Lung (tissue), 12 donors: ENCODE data around the gene SIRT1. TPM values are rescaled to one million over a fixed set of nuclear protein-coding genes. Genes with fewer than 3 reads are reported as not detected.

Source experiments
- ATAC-seq: fragments of 200-7000 bp; cut with Tn5 transposase; one replicate; pipeline ENCODE4 v1.9.1; 2020; ENCODE audit warnings: moderate number of reproducible peaks; ENCODE audit not compliant: insufficient read depth, low FRiP score
- DNase-seq, 3 donors: peaks; one replicate each; pipeline ENCODE4 v3.0.0-alpha.2; 2013 to 2017
- H3K27ac ChIP-seq, 2 donors: one replicate each; pipeline ENCODE4 v1.5.1; 2013; ENCODE audit warnings: mild to moderate bottlenecking in 2 of 2, moderate library complexity in 2 of 2, control low read depth in 1 of 2, inconsistent platforms in 1 of 2, low read depth in 1 of 2, low read length in 1 of 2
- H3K27me3 ChIP-seq, 3 donors: one replicate each; pipeline ENCODE4 v1.5.1; 2013; ENCODE audit warnings: low read length in 2 of 3; ENCODE audit not compliant: control insufficient read depth in 3 of 3, insufficient read depth in 3 of 3
- H3K36me3 ChIP-seq, 4 donors: one replicate each; pipeline ENCODE4 v1.5.1; 2013; ENCODE audit warnings: low read length in 4 of 4, mild to moderate bottlenecking in 1 of 4, moderate library complexity in 1 of 4; ENCODE audit not compliant: control insufficient read depth in 4 of 4, insufficient read depth in 4 of 4
- H3K4me1 ChIP-seq, 5 donors: one replicate each; pipeline ENCODE4 v1.5.1; 2013; ENCODE audit warnings: low read length in 5 of 5, mild to moderate bottlenecking in 2 of 5, moderate library complexity in 1 of 5; ENCODE audit not compliant: control insufficient read depth in 5 of 5, insufficient read depth in 5 of 5
- H3K4me3 ChIP-seq: one replicate; pipeline ENCODE4 v1.5.1; 2013; ENCODE audit warnings: mild to moderate bottlenecking, control low read depth, moderate library complexity
- H3K9ac ChIP-seq, 2 donors: one replicate each; pipeline ENCODE4 v1.5.1; 2013; ENCODE audit warnings: low read length in 2 of 2, control low read depth in 1 of 2; ENCODE audit not compliant: insufficient read depth in 1 of 2
- H3K9me3 ChIP-seq, 4 donors: one replicate each; pipeline ENCODE4 v1.5.1; 2013; ENCODE audit warnings: low read length in 3 of 4, mild to moderate bottlenecking in 1 of 4, moderate library complexity in 1 of 4; ENCODE audit not compliant: control insufficient read depth in 4 of 4, insufficient read depth in 3 of 4
- WGBS, 2 donors: extraction: QIAGEN DNeasy Blood & Tissue Kit; methylation state at CpG; one replicate each; pipeline ENCODE4 v1.1.7; 2013; 5-methylcytosine and 5-hydroxymethylcytosine counted together
- polyA plus RNA-seq, 2 donors: library from polyadenylated mRNA; stranded (reverse); fragments of 200-250 nt; gene quantifications; one replicate each; pipeline ENCODE4 v1.2.1, GENCODE V29; 2013
- total RNA-seq, 2 donors: library from RNA; depleted of rRNA in 1 of 2; stranded (reverse); fragments of >200 nt in 1 of 2; gene quantifications; one replicate each; pipeline ENCODE4 v1.2.1, GENCODE V29; 2014 to 2021
- TF ChIP-seq, protein P1 (sequence below): IDR thresholded peaks from 2 replicates; pipeline ENCODE4 v1.5.1; 2012; ENCODE audit warnings: mild to moderate bottlenecking; ENCODE audit errors: control extremely low read depth, extremely low read depth
- donor health status: control.
- donor health status: control.
- donor health status: Bipolar disorder and iron deficiency.
- donor health status: healthy.
- donor health status: DM: yes; HTN: yes; CAD: no.

The SIRT1 gene
- total and polyA plus RNA-seq, 4 donors: 8.7 to 37.0 (median 13.4) TPM

DNA sequence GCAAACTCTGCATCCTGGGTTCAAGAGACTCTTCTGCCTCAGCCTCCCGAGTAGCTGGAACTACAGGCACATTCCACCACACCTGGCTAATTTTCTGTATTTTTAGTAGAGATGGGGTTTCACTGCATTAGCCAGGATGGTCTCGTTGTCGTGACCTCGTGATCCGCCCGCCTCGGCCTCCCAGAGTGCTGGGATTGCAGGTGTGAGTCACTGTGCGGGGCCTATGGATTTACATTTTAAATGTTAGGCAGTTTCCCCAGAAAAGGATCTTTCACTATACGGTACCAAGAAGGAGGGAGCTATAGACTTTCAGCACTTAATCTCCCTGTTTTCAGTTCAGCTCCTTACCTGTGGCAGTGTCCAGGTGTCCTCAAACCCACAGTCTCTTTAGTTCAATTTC is 50.8 kb downstream of the SIRT1 start:
- Histone ChIP-seq H3K4me3 (no peak overlapping the region), H3K4me1 (no peaks in the 10 kb centered on the region), H3K27me3 (no peaks in the 10 kb centered on the region), H3K36me3 (peaks cover 3 to 17% (median 14%) of the 10 kb centered on the region in 4 donors), H3K9me3 (no peaks in the 10 kb centered on the region), H3K27ac (no peak overlapping the region), H3K9ac (no peak overlapping the region)
- TF ChIP-seq, protein P1, sequence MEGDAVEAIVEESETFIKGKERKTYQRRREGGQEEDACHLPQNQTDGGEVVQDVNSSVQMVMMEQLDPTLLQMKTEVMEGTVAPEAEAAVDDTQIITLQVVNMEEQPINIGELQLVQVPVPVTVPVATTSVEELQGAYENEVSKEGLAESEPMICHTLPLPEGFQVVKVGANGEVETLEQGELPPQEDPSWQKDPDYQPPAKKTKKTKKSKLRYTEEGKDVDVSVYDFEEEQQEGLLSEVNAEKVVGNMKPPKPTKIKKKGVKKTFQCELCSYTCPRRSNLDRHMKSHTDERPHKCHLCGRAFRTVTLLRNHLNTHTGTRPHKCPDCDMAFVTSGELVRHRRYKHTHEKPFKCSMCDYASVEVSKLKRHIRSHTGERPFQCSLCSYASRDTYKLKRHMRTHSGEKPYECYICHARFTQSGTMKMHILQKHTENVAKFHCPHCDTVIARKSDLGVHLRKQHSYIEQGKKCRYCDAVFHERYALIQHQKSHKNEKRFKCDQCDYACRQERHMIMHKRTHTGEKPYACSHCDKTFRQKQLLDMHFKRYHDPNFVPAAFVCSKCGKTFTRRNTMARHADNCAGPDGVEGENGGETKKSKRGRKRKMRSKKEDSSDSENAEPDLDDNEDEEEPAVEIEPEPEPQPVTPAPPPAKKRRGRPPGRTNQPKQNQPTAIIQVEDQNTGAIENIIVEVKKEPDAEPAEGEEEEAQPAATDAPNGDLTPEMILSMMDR: no peak
- no peak for DNase-seq
- ATAC-seq: no peak
- WGBS, 2 donors: 96 to 98% methylated on average over 9 of the region's 9 CpGs

DNA sequence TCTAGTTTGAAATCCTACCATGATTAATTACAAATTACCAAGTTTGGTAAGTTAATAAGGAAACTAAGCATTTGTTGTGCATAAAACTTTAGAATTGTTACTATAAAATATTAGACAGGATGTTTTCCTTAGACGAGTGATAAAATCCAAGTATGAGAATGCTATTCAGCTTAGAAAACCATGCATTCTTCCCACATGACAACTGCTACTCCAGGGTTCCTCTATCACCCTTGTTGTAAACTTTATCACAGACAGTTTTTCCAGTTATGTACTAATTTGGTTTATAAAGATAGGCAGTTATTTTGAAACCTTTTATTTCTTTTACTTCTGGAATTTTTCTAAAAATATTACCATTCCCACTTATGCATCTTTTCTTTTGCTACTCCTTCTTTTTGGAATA is 52.0 kb downstream of the SIRT1 start:
- Histone ChIP-seq H3K9ac (no peak overlapping the region), H3K27ac (no peak overlapping the region), H3K36me3 (peaks cover 3 to 17% (median 13%) of the 10 kb centered on the region in 4 donors), H3K9me3 (no peaks in the 10 kb centered on the region), H3K27me3 (no peaks in the 10 kb centered on the region), H3K4me3 (no peak overlapping the region), H3K4me1 (no peaks in the 10 kb centered on the region)
- TF ChIP-seq, protein P1: no peak
- 73 to 89% methylated on average over 1 of the region's 1 CpG for WGBS, 2 donors
- DNase-seq: no peak
- ATAC-seq: no peak

DNA sequence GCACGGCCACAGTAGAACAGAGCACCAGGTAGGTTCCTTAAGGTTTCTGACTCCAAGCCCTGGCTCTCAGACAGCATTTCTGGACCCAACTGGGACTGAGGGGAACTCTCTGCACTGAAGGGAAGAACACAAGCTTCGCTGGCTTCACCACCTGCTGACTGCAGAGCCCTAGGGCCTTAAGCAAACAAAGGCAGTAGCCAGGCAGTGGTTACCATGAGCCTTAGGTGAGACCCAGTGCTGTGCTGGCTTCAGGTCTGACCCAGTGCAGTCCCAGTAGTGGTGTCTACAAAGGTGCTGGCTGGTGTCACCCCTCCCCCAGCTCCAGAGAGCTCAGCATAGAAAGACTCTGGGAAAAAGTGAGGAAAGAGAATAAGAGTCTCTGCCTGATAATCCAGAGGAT is 59.5 kb downstream of the SIRT1 start:
- H3K27me3 ChIP-seq: no peaks in the 10 kb centered on the region
- 98 to 100% methylated on average over 2 of the region's 2 CpGs for WGBS, 2 donors
- H3K9me3 ChIP-seq: peaks cover 0 to 3% (median 0%) of the 10 kb centered on the region in 4 donors
- no peaks in the 10 kb centered on the region for H3K4me1 ChIP-seq
- H3K36me3 ChIP-seq: peaks cover 7 to 24% (median 10%) of the 10 kb centered on the region in 4 donors
- DNase-seq (no peak), ATAC-seq (no peak)
- H3K27ac ChIP-seq: no peak overlapping the region
- TF ChIP-seq, protein P1: no peak
- H3K9ac ChIP-seq: no peak overlapping the region
- H3K4me3 ChIP-seq: no peak overlapping the region

DNA sequence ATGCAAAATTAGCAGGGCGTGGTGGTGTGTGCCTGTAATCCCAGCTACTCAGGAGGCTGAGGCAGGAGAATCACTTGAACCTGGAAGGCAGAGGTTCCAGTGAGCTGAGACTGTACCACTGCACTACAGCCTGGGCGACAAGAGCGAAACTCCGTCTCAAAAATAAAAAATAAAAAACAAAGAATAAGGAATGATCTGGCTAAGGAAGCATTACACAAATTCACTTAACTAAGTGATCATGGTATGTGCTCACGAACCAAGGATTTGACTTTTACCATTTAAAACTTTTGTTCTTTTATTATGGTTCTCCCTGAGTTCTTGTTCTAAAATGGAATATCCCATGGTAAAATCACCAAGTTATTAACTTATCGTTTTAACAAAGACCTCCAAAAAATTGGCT is 71.2 kb downstream of the SIRT1 start:
- Histone ChIP-seq H3K27ac (no peak overlapping the region), H3K36me3 (peaks cover 0 to 12% (median 6%) of the 10 kb centered on the region in 4 donors), H3K27me3 (no peaks in the 10 kb centered on the region), H3K4me1 (no peaks in the 10 kb centered on the region), H3K9ac (no peak overlapping the region), H3K9me3 (no peaks in the 10 kb centered on the region), H3K4me3 (no peak overlapping the region)
- 97 to 98% methylated on average over 6 of the region's 6 CpGs for WGBS, 2 donors
- TF ChIP-seq, protein P1: no peak
- DNase-seq (no peak), ATAC-seq (no peak)
